HG03159 (cell line): ENCODE data around the gene MMP1.
A peak's percentile ranks its signal among the peaks of the same experiment; 100 is the strongest.

Source experiments
- ATAC-seq: cut with Tn5 transposase; IDR thresholded peaks from one replicate; pipeline ENCODE4 v1.9.1; 2021; ENCODE audit warnings: mild to moderate bottlenecking, moderate library complexity; ENCODE audit not compliant: unreplicated experiment

Gene MMP1

DNA sequence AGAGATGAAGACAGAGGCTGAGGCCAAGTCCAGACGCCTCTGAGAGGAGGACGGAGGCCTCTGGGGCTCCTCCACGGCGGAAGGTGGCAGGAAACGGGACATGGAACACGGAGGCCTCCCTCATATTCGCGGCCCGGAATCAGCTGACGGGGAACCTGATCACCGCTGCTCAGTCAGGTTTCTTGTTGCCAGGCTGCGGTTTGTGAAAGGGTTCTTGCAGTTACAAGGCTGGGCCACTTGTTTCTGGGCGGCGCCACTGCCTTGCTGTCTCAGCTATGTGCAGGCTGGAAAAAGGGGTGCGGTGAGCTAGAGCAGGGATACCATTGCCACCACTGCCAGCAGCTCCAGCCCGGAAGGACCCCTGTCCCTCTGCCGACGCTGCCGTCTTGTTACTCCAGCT, 10.0 kb upstream of the MMP1 start:
- ATAC-seq, result no peak

- ATAC-seq, result no peak
Measured at GRCh38 chr11:102806296-102806695, 8.3 kb upstream of the MMP1 start.

GRCh38 chr11:102802341-102802740, 4.4 kb upstream of the MMP1 start:
- no peak for ATAC-seq

DNA sequence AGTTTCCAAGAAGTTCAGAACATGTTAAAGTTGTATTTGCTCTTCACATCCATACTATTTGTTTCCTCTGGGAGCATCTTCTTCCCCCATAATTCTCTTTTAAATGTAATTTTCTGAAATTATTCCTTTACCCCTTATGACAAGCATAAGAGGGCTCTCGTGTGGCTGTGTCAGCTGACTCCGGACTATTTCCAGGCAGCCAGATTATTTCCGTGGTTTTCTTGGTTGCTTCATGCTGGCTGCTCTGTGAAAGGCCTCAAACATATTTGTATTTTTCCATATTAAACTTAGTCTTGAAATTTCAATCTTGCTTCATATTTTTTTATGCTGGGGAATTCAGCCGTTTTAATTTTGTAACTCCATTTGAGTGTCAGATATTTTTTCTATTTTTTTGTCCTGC, 2.8 kb upstream of the MMP1 start:
- ATAC-seq, result no peak

GRCh38 chr11:102799681-102800340, 1.9 kb upstream of the MMP1 start:
- ATAC-seq, result no peak

DNA sequence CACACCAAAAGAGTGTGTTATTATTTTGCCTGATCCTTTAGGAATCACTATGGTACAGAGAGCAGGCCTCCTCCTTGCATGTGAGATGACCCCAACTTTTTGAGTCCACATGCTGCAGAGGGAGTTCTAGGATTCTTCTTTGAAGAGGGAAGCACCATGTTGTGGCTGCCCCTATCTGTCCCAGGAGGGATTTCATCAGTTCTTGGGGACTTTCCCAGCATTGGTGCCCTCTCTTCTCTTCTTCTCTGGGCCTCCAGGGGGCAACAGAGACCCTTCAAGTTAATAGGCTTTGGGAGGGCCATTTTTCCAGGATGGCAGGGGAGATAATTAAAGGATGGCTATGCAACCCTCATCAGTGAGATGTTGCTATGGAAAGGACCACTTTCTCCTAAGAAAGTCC, 3.6 kb downstream of the MMP1 start:
- peak; percentile 98 for ATAC-seq

GRCh38 chr11:102793677-102794290, 4.2 kb downstream of the MMP1 start:
- ATAC-seq, result no peak

DNA sequence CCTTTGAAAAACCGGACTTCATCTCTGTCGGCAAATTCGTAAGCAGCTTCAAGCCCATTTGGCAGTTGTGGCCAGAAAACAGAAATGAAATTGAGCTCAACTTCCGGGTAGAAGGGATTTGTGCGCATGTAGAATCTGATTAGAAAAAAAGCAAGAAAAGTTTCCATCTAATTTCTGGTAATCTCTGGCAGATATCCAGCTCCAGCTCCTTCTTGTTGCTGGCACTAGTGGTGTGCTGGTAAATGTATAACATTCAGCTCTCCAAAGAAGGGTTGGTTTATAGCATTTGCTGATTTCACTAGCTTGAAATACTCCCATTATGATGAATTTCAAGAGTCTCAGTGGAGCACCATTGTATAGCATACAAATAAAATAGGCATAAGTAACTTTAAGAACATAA, 5.4 kb downstream of the MMP1 start:
- no peak for ATAC-seq

GRCh38 chr11:102791271-102792036, 6.5 kb downstream of the MMP1 start:
- no peak for ATAC-seq

DNA sequence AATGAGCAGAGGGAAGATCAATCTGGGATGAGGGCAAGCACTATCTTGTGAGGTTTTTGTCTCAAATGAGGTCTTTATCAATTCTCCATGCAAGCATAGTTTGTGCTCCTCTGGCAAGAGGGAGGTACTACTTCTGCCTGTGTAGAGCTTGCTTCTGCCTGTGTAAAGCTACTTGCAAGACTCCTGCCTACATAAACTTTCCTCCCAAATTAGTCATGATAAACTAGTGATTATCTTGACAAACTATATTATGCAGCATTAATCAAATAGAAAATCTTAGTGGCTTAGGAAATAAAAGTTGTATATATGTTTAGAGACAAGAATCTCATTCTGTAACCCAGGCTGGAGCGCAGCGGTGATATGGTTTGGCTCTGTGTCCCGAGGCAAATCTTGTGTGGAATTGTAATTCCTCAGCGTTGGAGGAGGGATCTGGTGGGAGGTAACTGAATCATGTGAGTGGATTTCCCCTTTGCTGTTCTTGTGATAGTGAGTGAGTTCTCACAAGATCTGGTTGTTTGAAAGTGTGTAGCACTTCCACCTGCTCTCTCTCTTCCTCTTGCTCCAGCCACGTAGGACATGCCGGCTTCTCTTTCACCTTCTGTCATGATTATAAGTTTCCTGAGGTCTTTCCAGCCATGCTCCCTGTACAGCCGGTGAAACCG, 9.5 kb downstream of the MMP1 start:
- ATAC-seq, result no peak

GRCh38 chr11:102784380-102784779, 13.6 kb downstream of the MMP1 start:
- no peak for ATAC-seq

- ATAC-seq, result no peak
Measured at GRCh38 chr11:102783720-102784119, 14.2 kb downstream of the MMP1 start.

GRCh38 chr11:102783016-102783415, 14.9 kb downstream of the MMP1 start:
- no peak for ATAC-seq

DNA sequence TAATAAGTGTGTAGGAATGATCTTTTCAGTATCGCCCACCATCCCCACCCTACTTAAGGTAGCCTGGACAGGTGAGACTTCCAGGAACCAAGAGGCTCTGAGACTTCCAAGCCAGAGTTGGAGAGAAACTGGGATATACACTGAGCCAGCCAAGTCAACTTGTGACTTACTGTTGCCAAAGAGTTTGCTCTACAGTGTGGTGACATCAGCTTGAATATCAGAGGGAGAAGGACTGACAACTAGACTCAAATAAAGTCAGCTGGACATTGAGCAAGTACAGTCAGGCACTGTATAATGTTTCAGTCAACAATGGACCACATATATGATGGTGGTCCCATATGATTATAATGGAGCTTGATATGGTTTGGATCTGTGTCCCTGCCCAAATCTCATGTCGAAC, 16.3 kb downstream of the MMP1 start:
- no peak for ATAC-seq

DNA sequence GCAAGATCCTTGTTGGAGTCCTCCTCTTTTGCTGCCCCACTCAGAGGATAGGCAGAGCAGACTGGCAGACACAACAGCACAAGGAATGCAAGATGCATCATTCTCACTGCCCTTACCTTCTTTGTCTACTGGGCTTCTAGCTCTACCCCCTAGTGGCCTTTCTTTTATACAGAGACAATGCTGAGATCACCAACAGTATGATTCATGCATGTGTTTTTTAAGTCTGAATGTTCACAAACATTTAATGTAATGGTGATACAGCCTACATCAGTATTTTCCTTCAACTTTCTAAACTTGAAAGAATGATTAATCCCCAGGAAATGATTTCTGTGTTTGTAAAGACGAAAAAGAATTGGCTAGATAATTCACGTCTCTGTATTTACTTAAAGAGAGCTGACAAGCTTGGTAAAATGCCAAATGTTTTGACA, 17.5 kb downstream of the MMP1 start, which contains the start of gene MMP10:
MMP10 (minus strand) TSS at position 138 of the 428 bp plus-strand sequence; CDS start at position 101, 37 bp downstream.
- ATAC-seq, result no peak

GRCh38 chr11:102776454-102776853, 21.5 kb downstream of the MMP1 start:
- ATAC-seq, result no peak

GRCh38 chr11:102773386-102773785, 24.6 kb downstream of the MMP1 start:
- ATAC-seq, result no peak

DNA sequence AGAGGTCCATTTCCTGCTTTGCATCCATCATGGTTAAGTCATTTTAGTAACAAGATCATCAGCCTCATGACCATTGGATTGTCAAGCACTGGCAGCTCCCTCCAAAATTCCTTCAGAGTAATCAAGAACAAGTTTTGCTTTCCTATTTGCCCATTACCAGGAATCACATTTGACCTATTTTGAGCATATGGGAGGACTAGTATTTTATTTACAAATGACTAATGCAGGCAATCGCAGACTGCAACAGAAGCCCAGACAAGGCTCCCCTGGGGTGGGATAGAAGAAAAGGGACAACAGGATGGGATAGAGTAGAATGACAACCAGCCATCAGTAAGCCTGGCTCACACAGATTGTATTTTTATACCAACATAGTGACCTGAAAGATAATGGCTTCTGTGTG, 26.6 kb downstream of the MMP1 start:
- ATAC-seq, result no peak

GRCh38 chr11:102770191-102770590, 27.8 kb downstream of the MMP1 start:
- ATAC-seq, result no peak

GRCh38 chr11:102767800-102768199, 30.2 kb downstream of the MMP1 start:
- ATAC-seq, result no peak

DNA sequence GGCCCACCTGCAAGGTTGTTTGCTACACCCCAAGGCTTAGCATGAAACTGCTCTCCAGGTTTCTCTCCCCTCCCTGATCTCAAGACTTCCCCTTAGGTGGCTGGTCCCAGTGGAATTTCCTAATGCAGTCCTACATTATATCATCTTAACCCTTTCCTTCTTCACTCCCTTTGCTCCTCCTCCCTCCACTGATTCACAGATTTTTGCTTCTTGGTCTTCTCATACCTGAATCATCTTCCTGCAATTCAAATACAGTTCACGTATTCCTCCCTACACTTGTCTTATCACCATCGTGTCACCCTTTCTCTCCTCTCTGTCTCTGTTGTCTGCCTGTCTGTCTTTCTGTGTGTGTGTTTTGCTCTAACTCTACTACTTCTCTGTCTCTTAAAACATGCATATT, 34.5 kb downstream of the MMP1 start:
- no peak for ATAC-seq
